Measurements from ENCODE around the gene SMARCAL1. TPM values are rescaled to one million over a fixed set of nuclear protein-coding genes. Genes with fewer than 3 reads are reported as not detected.

The SMARCAL1 gene
- total RNA-seq, 1 donor from 2014 or later, result 23.5 TPM

- TF ChIP-seq CTCF (conservative IDR thresholded peaks at IDR 0.05; ENCODE audit: low read depth, low read length), result no peak
- DNase-seq (ENCODE audit: low read depth), result no peak
- H3K4me3 ChIP-seq (ENCODE audit: low read depth, low read length), result peak overlapping the region; percentile 76
Observed at GRCh38 chr2:216498070-216498378, 85.7 kb downstream of the SMARCAL1 start.

- TF ChIP-seq CTCF (conservative IDR thresholded peaks at IDR 0.05; ENCODE audit: low read depth, low read length), result no peak
- peak within 1 kb of the TSS; percentile 76 for H3K4me3 ChIP-seq (ENCODE audit: low read depth, low read length)
- peak; percentile 79 for DNase-seq (ENCODE audit: low read depth)
Observed at GRCh38 chr2:216498379-216499352, 86.4 kb downstream of the SMARCAL1 start, which contains the start of gene RPL37A. Gene RPL37A, plus strand, starts transcription at chr2:216498844. Its CDS starts 31 bp downstream, at chr2:216498875.

GRCh38 chr2:216499641-216500218 is 87.4 kb downstream of the SMARCAL1 start:
- no peak for DNase-seq (ENCODE audit: low read depth)
- H3K4me3 ChIP-seq (ENCODE audit: low read depth, low read length), result peak overlapping the region; percentile 76
- no peak for TF ChIP-seq CTCF (conservative IDR thresholded peaks at IDR 0.05; ENCODE audit: low read depth, low read length)

GRCh38 chr2:216500572-216500971 is 88.3 kb downstream of the SMARCAL1 start:
- DNase-seq (ENCODE audit: low read depth), result no peak
- TF ChIP-seq CTCF (conservative IDR thresholded peaks at IDR 0.05; ENCODE audit: low read depth, low read length), result no peak
- H3K4me3 ChIP-seq (ENCODE audit: low read depth, low read length), result peak overlapping the region; percentile 76

- no peak overlapping the region for H3K4me3 ChIP-seq (ENCODE audit: low read depth, low read length)
- no peak for DNase-seq (ENCODE audit: low read depth)
- TF ChIP-seq CTCF (conservative IDR thresholded peaks at IDR 0.05; ENCODE audit: low read depth, low read length), result no peak
Observed at GRCh38 chr2:216501854-216502253, 89.6 kb downstream of the SMARCAL1 start.

GRCh38 chr2:216502381-216503158 is 90.3 kb downstream of the SMARCAL1 start:
- TF ChIP-seq CTCF (conservative IDR thresholded peaks at IDR 0.05; ENCODE audit: low read depth, low read length), result no peak
- DNase-seq (ENCODE audit: low read depth), result no peak
- H3K4me3 ChIP-seq (ENCODE audit: low read depth, low read length), result no peak overlapping the region
